ENCODE results near the gene IDS. TPM values are rescaled to one million over a fixed set of nuclear protein-coding genes. Genes with fewer than 3 reads are reported as not detected.
"Not testable (repeated sequence)": the region's sequence is repeated elsewhere in the genome, so short reads cannot be mapped to it uniquely, and the experiment has no call there.

Gene IDS
- total RNA-seq, 1 donor from 2014 or later, result 44.9 TPM

DNA sequence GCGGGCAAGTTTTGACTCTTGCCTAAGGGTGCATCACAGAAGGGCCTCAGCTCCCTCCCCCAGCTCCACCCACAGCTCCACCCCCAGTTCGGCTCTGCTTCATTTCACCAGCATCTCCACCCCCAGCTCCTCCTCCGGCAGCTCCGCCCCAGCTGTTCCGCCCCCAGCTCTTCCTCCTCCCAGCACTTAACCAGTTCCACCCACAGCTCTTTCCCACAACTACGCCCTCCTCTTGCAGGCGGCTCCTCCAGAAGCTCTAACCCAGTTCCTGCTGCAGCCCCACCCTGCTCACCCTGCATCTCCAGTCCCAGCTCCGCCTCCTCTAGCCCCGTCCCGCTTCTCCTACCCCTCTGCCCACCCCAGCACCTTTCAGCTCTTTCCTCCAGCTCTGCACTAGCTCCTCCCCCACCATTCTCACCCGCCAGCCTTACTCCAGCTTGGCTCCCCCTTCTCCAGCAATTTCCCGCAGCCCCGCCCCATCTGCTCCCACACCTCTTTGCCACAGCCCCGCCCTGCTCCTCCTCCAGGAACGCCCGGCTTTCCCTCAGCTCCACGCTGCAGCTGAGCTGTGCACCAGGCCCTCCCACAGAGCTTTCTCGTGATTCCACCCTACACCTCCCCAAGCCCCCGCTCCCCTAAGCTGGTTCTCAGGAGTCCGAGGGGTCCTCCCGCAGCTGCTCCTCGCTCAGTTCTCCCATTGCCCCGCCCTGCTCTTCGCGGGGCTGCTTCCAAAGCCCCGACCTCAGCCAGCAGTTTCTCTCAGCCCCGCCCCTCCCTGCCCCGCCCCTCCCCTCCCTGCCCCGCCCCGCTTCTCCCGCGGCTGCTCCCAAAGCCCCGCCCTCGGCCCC, 34.4 kb upstream of the IDS start:
- H3K27me3 Mint-ChIP-seq, result no peaks in the 10 kb centered on the region
- intact Hi-C loops (cut with micrococcal nuclease), result loop anchor here (2.0 to 5.0 kb wide), 2 partner anchors 35 to 1028 kb away; partner anchors contain the start of genes IDS and MTM1
- peak overlapping the region; percentile 91 for H3K27ac Mint-ChIP-seq
- peaks cover 12% of the 10 kb centered on the region for H3K4me1 Mint-ChIP-seq
- H3K9me3 Mint-ChIP-seq, result no peaks in the 10 kb centered on the region
- peak; percentile 95 for DNase-seq
- peak overlapping the region; percentile 100 for H3K4me3 Mint-ChIP-seq
- peaks cover 9% of the 10 kb centered on the region for H3K36me3 Mint-ChIP-seq (ENCODE audit: low read depth)

DNA sequence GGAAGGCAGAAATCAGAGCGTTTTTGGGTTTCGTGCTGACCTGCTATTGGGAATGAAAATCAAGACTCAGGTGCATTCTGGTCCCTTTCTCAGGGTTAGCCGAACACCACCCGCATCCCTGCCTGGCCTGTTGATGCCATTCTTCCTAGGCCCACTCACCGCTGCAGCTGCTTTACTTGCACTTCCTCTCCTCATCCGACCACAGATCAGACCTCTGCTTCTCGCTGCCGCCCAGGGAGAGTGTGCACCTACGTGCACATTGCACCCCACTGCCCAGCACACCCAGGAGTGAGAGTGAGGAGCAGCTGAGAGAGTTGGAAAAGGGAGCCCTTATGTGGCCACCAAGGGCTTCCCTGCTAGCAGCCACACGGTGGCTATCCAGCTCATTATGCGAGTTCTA, 32.4 kb upstream of the IDS start:
- DNase-seq; H3K9me3 Mint-ChIP-seq; intact Hi-C loops (cut with micrococcal nuclease); H3K27ac Mint-ChIP-seq; H3K4me3 Mint-ChIP-seq; H3K27me3 Mint-ChIP-seq: not testable (repeated sequence)
- H3K36me3 Mint-ChIP-seq (ENCODE audit: low read depth), result peaks cover 11% of the 10 kb centered on the region
- H3K4me1 Mint-ChIP-seq, result peaks cover 12% of the 10 kb centered on the region

DNA sequence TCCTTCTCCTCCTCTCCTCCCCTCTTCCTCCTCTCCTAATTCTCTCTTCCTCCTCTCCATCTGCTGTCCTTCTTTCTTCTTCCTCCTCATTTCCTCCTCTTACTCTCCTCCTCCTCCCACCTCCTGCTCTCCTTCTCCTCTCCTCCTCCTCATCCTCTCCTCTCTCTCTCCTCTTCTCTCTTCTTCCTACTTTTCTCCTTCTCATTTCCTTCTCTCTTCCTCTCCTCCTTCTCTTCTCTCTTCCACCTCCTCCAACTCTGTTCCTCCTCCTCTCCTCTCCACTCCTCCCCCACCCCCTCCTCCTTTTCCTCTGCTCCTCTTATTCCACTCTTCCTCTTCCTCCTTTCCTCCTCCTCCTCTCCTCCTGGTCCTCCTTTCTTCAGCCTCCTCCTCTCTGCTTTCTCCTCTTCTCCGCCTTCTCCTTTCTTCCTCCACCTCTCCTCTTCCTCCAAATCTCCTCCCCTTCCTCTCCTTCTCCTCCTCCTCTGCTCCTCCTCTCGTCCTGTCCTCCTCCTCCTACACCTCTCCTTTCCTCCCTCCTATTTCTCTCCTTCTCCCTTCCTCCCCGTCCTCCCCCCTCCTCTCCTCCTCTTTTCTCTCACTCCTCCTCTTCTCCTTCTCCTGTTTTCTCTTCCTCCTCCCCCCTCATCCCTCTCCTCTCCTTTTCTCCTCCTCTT, 30.0 kb upstream of the IDS start:
- H3K27ac Mint-ChIP-seq; H3K4me3 Mint-ChIP-seq; H3K27me3 Mint-ChIP-seq; H3K9me3 Mint-ChIP-seq; intact Hi-C loops (cut with micrococcal nuclease); DNase-seq: not testable (repeated sequence)
- peaks cover 17% of the 10 kb centered on the region for H3K36me3 Mint-ChIP-seq (ENCODE audit: low read depth)
- H3K4me1 Mint-ChIP-seq, result peaks cover 11% of the 10 kb centered on the region

DNA sequence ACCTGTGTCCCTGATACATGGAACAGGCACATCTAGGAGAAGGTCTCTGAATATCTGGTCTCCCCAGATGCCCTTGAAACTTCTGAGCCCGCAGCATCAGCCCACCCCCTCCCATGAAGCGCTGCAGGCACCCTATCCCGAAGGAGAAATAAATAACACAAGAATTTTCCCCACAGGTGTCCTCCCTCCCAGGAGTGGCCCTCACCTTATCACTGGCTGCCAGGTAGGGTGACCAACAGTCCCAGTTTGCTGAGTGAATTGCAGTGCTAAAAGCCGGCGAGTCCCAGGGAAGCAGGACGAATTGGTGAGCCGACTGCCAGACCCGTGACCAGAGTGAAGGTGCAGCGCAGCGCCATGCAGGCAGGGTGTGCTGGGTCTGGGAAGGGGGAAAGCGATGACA, 28.9 kb upstream of the IDS start:
- H3K4me3 Mint-ChIP-seq; H3K9me3 Mint-ChIP-seq; H3K27ac Mint-ChIP-seq; intact Hi-C loops (cut with micrococcal nuclease); H3K27me3 Mint-ChIP-seq; DNase-seq; H3K4me1 Mint-ChIP-seq: not testable (repeated sequence)
- peaks cover 19% of the 10 kb centered on the region for H3K36me3 Mint-ChIP-seq (ENCODE audit: low read depth)

DNA sequence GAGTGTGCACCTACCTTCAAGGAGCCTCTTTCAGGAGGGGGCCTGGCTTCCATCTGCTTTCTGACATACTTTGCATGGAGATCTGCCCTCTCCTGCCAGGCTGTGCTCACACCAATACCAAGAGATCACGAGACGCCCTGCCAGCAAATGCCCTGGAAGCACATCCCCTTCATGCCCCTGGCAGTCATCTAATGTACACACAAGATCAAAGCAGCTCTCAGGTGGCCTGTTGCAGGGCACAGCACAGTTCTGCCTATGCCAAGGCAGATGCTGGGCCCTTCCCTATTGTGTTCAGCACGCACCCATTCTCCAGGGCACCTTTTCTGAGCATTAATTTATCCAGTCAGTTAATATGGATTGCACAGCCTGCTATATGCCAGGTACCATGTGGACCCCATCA, 27.8 kb upstream of the IDS start:
- not testable (repeated sequence) for H3K9me3 Mint-ChIP-seq, H3K4me3 Mint-ChIP-seq

DNA sequence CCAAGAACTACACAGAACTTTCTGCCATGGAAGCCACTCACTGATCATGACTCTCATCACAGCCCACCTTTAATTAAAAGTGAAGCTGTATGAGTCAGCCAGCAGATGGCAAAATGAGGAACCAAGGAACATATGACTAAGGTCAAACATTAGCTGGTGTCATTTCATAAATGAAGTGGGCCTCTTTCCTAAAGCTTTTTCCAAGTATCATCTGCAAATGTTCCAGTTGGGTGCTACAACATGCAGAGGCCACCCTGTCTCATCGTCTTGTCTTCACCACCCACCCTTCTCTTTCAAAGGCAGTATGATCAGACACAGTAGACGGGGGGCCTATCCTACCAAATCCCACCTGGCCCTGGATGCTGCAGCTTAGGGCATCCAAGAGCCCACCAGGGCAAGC, 26.5 kb upstream of the IDS start:
- H3K4me3 Mint-ChIP-seq, result no peak overlapping the region
- H3K9me3 Mint-ChIP-seq, result no peaks in the 10 kb centered on the region
- no peak overlapping the region for H3K27ac Mint-ChIP-seq
- no peaks in the 10 kb centered on the region for H3K27me3 Mint-ChIP-seq
- peaks cover 9% of the 10 kb centered on the region for H3K4me1 Mint-ChIP-seq
- H3K36me3 Mint-ChIP-seq (ENCODE audit: low read depth), result peaks cover 23% of the 10 kb centered on the region
- intact Hi-C loops (cut with micrococcal nuclease), result no loop called here
- no peak for DNase-seq

More for the DNA sequence above, 27.8 kb upstream of the IDS start:
- H3K27me3 Mint-ChIP-seq; intact Hi-C loops (cut with micrococcal nuclease); H3K4me1 Mint-ChIP-seq; DNase-seq; H3K27ac Mint-ChIP-seq: not testable (repeated sequence)
- H3K36me3 Mint-ChIP-seq (ENCODE audit: low read depth), result peaks cover 20% of the 10 kb centered on the region

DNA sequence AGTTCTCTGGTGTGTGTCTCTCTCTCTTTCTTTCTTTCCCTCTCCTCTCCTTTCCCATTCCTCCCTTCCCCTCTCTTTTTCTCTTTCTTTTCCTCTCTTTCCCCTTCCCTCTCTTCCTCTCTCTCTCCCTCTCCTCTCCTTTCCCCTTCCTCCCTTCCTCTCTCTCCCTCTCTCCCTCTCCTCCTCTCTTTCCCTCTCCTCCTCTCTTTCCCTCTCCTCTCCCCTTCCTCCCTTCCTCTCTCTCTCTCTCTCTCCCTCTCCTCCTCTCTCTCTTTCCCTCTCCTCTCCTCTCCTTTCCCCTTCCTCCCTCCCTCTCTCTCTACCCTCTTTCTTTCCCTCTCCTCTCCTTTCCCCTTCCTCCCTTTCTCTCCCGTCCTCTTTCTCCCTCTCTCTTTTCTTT, 23.3 kb upstream of the IDS start:
- Mint-ChIP-seq H3K4me1 (peaks cover 14% of the 10 kb centered on the region), H3K27ac (no peak overlapping the region), H3K27me3 (no peaks in the 10 kb centered on the region), H3K9me3 (no peaks in the 10 kb centered on the region), H3K4me3 (no peak overlapping the region), H3K36me3 (ENCODE audit: low read depth) (peaks cover 13% of the 10 kb centered on the region)
- no peak for DNase-seq
- intact Hi-C loops (cut with micrococcal nuclease), result loop anchor here (10.0 kb wide), 1 partner anchor 1366 kb away; the partner anchor contains the start of gene CD99L2

DNA sequence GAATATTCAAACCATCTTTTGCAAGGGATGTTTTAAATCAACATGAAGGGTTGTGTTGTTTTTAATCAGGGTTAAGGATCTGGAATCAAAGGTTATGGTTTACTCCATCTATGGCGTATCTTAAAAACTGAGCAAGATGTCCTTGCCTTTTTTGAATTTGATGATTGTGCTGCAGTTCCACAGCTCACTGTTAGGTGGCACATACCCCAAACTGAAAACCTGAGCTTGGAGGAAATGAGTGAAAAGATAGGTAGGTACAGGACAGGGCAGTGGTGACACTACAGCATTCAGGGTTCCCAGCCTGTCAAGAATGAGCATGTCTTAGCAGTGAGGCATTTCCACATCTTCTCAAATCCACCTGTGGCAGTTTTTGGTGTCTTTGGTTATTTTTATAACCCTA, 22.6 kb upstream of the IDS start:
- Mint-ChIP-seq H3K27me3 (no peaks in the 10 kb centered on the region), H3K27ac (peak overlapping the region; percentile 54), H3K4me1 (peaks cover 14% of the 10 kb centered on the region), H3K9me3 (no peaks in the 10 kb centered on the region), H3K36me3 (ENCODE audit: low read depth) (peaks cover 13% of the 10 kb centered on the region), H3K4me3 (no peak overlapping the region)
- intact Hi-C loops (cut with micrococcal nuclease), result loop anchor here (10.0 kb wide), 1 partner anchor 1367 kb away; the partner anchor contains the start of gene CD99L2
- DNase-seq, result peak; percentile 80

DNA sequence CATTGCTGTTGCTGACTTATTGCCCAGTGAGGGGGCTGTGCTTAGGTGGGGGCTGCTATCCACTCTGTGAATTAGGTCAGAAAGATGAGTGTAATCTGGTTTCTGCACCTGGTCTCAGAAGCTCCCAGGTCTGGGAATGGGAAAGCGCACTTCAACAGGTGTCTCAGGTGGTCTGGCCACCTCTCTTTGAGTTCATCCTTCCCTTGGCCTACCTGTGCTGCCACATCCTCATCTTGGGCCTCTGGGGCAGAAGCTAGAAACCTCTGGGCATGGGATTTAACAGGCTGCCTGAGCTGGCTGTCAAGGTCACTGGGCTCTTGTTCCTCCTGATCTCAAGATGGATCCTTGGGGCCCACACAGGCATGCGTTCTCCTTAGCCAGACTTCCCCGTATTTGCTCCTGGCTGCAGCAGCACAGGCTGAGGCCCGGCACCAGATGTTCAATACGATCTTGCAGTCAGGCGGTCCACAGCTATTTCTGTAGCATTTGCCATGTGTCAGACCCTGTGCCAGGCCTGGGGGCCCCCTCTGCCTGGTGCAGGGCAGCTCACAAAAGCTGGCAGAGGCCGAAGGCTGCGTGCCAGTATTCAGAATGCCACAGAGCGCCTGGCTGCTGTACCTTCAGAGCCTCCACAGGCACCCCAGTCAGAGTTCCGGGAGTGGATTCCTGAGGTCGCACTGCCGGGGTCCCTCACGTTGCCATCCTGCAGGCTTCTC, 21.4 kb upstream of the IDS start:
- intact Hi-C loops (cut with micrococcal nuclease), result loop anchor here (10.0 kb wide), 1 partner anchor 1368 kb away; the partner anchor contains the start of gene CD99L2
- H3K27me3 Mint-ChIP-seq; H3K36me3 Mint-ChIP-seq (ENCODE audit: low read depth); H3K9me3 Mint-ChIP-seq; H3K4me3 Mint-ChIP-seq; DNase-seq: not testable (repeated sequence)
- Mint-ChIP-seq H3K4me1 (peaks cover 20% of the 10 kb centered on the region), H3K27ac (peak overlapping the region; percentile 90)

DNA sequence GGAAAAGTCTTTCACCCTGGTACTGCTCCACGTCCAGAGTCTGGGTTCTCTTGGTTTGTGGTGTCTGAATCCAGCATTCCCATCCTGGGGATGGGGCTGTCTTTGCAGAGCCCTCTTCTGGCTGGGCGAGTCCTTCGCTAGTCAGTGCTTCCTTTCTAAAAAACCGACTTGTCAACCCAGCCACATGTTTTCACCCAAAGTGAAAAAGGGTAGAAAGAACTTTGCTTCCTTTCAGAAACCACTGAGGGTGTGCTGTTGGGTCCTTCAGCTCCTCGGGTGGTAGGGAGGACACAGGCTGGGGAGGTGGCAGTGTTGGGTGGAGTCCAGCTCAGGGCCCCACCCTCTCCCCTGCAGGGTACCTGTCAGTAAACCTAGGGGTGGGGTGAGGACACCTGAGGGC, 20.8 kb upstream of the IDS start:
- DNase-seq, result peak; percentile 80
- not testable (repeated sequence) for H3K9me3 Mint-ChIP-seq; H3K36me3 Mint-ChIP-seq (ENCODE audit: low read depth); H3K27me3 Mint-ChIP-seq
- intact Hi-C loops (cut with micrococcal nuclease), result loop anchor here (10.0 kb wide), 1 partner anchor 1369 kb away; the partner anchor contains the start of gene CD99L2
- Mint-ChIP-seq H3K4me1 (peaks cover 25% of the 10 kb centered on the region), H3K4me3 (peak overlapping the region; percentile 32), H3K27ac (peak overlapping the region; percentile 90)

DNA sequence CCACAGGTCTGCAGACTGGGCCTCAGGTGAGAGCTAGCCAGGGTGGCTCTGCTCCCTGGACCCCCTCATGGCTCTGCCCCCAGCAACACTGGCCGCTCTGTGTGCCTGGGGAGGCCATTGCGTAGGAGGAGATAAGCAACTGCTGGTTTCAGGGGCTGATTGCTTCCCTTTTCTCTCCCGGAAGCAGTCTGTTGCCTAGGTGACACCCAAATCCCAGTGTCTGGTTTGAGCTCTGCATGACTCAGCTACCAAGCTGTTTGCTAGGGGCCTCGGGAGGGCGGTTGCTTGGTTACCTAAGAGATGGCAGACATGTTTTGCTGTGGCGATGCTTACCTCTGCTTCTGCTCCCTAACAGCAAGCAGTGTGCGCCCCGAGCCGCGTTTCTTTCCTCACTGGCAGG, 20.3 kb upstream of the IDS start:
- H3K4me3 Mint-ChIP-seq, result not testable (repeated sequence)

DNA sequence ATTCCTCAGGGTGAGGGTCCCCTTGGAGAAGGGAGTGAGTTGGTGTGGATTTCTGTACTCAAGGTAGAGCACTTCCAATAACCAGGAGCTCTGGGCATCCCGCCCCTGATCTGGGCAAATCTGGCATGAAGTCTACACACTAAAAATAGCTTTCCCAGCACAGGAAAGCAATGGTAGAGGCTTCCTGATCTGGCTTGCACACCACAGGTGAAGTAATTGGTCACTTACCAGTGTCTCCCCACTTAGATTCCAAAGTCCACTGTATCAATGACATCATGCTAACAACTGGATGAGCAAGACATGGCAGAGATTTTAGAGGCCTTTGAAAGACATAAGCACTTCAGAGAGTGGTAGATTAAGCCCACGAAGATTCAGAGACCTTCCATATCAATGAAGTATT, 17.8 kb upstream of the IDS start:
- H3K27me3 Mint-ChIP-seq, result no peaks in the 10 kb centered on the region
- H3K4me1 Mint-ChIP-seq, result peaks cover 33% of the 10 kb centered on the region
- H3K9me3 Mint-ChIP-seq, result no peaks in the 10 kb centered on the region
- H3K27ac Mint-ChIP-seq, result no peak overlapping the region
- DNase-seq, result no peak
- H3K4me3 Mint-ChIP-seq, result no peak overlapping the region
- intact Hi-C loops (cut with micrococcal nuclease), result loop anchor here (10.0 kb wide), 1 partner anchor 1372 kb away; the partner anchor contains the start of gene CD99L2
- H3K36me3 Mint-ChIP-seq (ENCODE audit: low read depth), result peaks cover 4% of the 10 kb centered on the region

More for the DNA sequence above, 20.3 kb upstream of the IDS start:
- not testable (repeated sequence) for H3K9me3 Mint-ChIP-seq; H3K27me3 Mint-ChIP-seq; H3K36me3 Mint-ChIP-seq (ENCODE audit: low read depth)
- Mint-ChIP-seq H3K27ac (peak overlapping the region; percentile 82), H3K4me1 (peaks cover 30% of the 10 kb centered on the region)
- intact Hi-C loops (cut with micrococcal nuclease), result loop anchor here (10.0 kb wide), 1 partner anchor 1369 kb away; the partner anchor contains the start of gene CD99L2
- peak; percentile 89 for DNase-seq

DNA sequence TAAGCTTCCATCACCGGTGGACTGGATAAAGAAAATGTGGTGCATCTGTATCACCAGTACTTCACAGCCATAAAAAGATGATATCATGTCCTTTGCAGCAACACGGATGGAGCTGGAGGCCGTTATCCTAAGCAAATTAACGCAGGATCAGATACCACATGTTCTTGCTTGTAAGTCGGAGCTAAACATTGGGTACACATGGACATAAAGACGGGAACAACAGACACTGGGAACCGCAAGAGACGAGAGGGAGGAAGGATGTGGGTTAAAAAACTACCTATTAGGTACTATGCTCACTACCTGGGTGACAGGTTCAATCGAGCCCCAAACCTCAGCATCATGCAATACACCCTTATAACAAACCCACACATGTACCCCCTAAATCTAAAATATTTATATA, 16.3 kb upstream of the IDS start:
- H3K27ac Mint-ChIP-seq, result no peak overlapping the region
- H3K9me3 Mint-ChIP-seq, result peaks cover 4% of the 10 kb centered on the region
- peak overlapping the region; percentile 50 for H3K4me3 Mint-ChIP-seq
- peaks cover 37% of the 10 kb centered on the region for H3K4me1 Mint-ChIP-seq
- H3K27me3 Mint-ChIP-seq, result no peaks in the 10 kb centered on the region
- intact Hi-C loops (cut with micrococcal nuclease), result loop anchor here (10.0 kb wide), 1 partner anchor 1373 kb away; the partner anchor contains the start of gene CD99L2
- DNase-seq, result no peak
- peaks cover 9% of the 10 kb centered on the region for H3K36me3 Mint-ChIP-seq (ENCODE audit: low read depth)
